Skeletal muscle tissue (tissue), 4 donors: ENCODE measurements around the gene CRHR1. TPM values are rescaled to one million over a fixed set of nuclear protein-coding genes. Genes with fewer than 3 reads are reported as not detected.

Experiments used
- H3K27ac ChIP-seq: one replicate; pipeline ENCODE4 v1.7.0; 2013; ENCODE audit warnings: mild to moderate bottlenecking, low read depth, low read length, inconsistent platforms
- H3K27me3 ChIP-seq, 3 donors: one replicate each; pipeline ENCODE4 v1.7.0; 2013; ENCODE audit warnings: low read length in 3 of 3; ENCODE audit not compliant: control insufficient read depth in 3 of 3, insufficient read depth in 3 of 3
- H3K36me3 ChIP-seq, 3 donors: one replicate each; pipeline ENCODE4 v1.7.0; 2013; ENCODE audit warnings: low read length in 3 of 3; ENCODE audit not compliant: control insufficient read depth in 3 of 3, insufficient read depth in 3 of 3
- H3K4me1 ChIP-seq, 3 donors: one replicate each; pipeline ENCODE4 v1.7.0; 2013; ENCODE audit warnings: low read length in 3 of 3, mild to moderate bottlenecking in 3 of 3; ENCODE audit not compliant: control insufficient read depth in 3 of 3, insufficient read depth in 3 of 3
- H3K4me3 ChIP-seq, 3 donors: one replicate each; pipeline ENCODE4 v1.7.0; 2013; ENCODE audit warnings: low read length in 3 of 3
- H3K9ac ChIP-seq, 3 donors: one replicate each; pipeline ENCODE4 v1.7.0; 2013; ENCODE audit warnings: low read length in 3 of 3, mild to moderate bottlenecking in 3 of 3, moderate library complexity in 2 of 3, low read depth in 1 of 3
- H3K9me3 ChIP-seq, 3 donors: one replicate each; pipeline ENCODE4 v1.7.0; 2013; ENCODE audit warnings: low read length in 3 of 3; ENCODE audit not compliant: control insufficient read depth in 3 of 3
- total RNA-seq: library from RNA; depleted of rRNA; stranded (reverse); fragments of >200 nt; gene quantifications from one replicate; pipeline ENCODE4 v1.2.3, GENCODE V29; 2014
- donor health status: Osteomylitis.

The CRHR1 gene
- total RNA-seq, 1 donor from 2014 or later: 0.52 TPM

GRCh38 chr17:45757431-45758218 is 26.5 kb upstream of the CRHR1 start:
- no peak overlapping the region for H3K9ac ChIP-seq
- H3K9me3 ChIP-seq: no peaks in the 10 kb centered on the region
- no peaks in the 10 kb centered on the region for H3K36me3 ChIP-seq
- no peaks in the 10 kb centered on the region for H3K4me1 ChIP-seq
- no peak overlapping the region for H3K4me3 ChIP-seq
- no peak overlapping the region for H3K27ac ChIP-seq
- H3K27me3 ChIP-seq: peaks cover 18 to 36% (median 36%) of the 10 kb centered on the region in 3 donors

GRCh38 chr17:45758544-45758943 is 25.6 kb upstream of the CRHR1 start:
- no peaks in the 10 kb centered on the region for H3K4me1 ChIP-seq
- H3K36me3 ChIP-seq: no peaks in the 10 kb centered on the region
- H3K9me3 ChIP-seq: no peaks in the 10 kb centered on the region
- no peak overlapping the region for H3K27ac ChIP-seq
- H3K4me3 ChIP-seq: no peak overlapping the region
- H3K27me3 ChIP-seq: peaks cover 18 to 40% (median 29%) of the 10 kb centered on the region in 3 donors
- no peak overlapping the region for H3K9ac ChIP-seq

GRCh38 chr17:45759761-45760160 is 24.4 kb upstream of the CRHR1 start:
- H3K4me1 ChIP-seq: no peaks in the 10 kb centered on the region
- no peak overlapping the region for H3K4me3 ChIP-seq
- H3K36me3 ChIP-seq: no peaks in the 10 kb centered on the region
- no peak overlapping the region for H3K27ac ChIP-seq
- no peak overlapping the region for H3K9ac ChIP-seq
- peaks cover 18 to 36% (median 28%) of the 10 kb centered on the region in 3 donors for H3K27me3 ChIP-seq
- no peaks in the 10 kb centered on the region for H3K9me3 ChIP-seq

GRCh38 chr17:45761957-45762565 is 22.1 kb upstream of the CRHR1 start:
- Histone ChIP-seq H3K27me3 (peaks cover 4 to 23% (median 15%) of the 10 kb centered on the region in 3 donors), H3K36me3 (no peaks in the 10 kb centered on the region), H3K9ac (no peak overlapping the region), H3K4me1 (no peaks in the 10 kb centered on the region), H3K9me3 (no peaks in the 10 kb centered on the region), H3K27ac (no peak overlapping the region), H3K4me3 (no peak overlapping the region)

GRCh38 chr17:45763182-45763581 is 20.9 kb upstream of the CRHR1 start:
- H3K4me3 ChIP-seq: no peak overlapping the region
- no peak overlapping the region for H3K27ac ChIP-seq
- H3K4me1 ChIP-seq: peaks cover 0 to 4% (median 0%) of the 10 kb centered on the region in 3 donors
- no peaks in the 10 kb centered on the region for H3K36me3 ChIP-seq
- no peak overlapping the region for H3K9ac ChIP-seq
- peaks cover under 1 to 26% (median 18%) of the 10 kb centered on the region in 3 donors for H3K27me3 ChIP-seq
- no peaks in the 10 kb centered on the region for H3K9me3 ChIP-seq

- H3K36me3 ChIP-seq: no peaks in the 10 kb centered on the region
- H3K9ac ChIP-seq: no peak overlapping the region
- H3K4me1 ChIP-seq: peaks cover 0 to 8% (median 0%) of the 10 kb centered on the region in 3 donors
- H3K27ac ChIP-seq: no peak overlapping the region
- peaks cover 0 to 24% (median 20%) of the 10 kb centered on the region in 3 donors for H3K27me3 ChIP-seq
- no peaks in the 10 kb centered on the region for H3K9me3 ChIP-seq
- no peak overlapping the region for H3K4me3 ChIP-seq
Measured at GRCh38 chr17:45764479-45764878, 19.6 kb upstream of the CRHR1 start.

GRCh38 chr17:45768000-45768399 is 16.1 kb upstream of the CRHR1 start:
- peaks cover 0 to 35% (median 29%) of the 10 kb centered on the region in 3 donors for H3K27me3 ChIP-seq
- H3K36me3 ChIP-seq: no peaks in the 10 kb centered on the region
- no peak overlapping the region for H3K27ac ChIP-seq
- no peak overlapping the region for H3K9ac ChIP-seq
- peaks cover 0 to 8% (median 2%) of the 10 kb centered on the region in 3 donors for H3K4me1 ChIP-seq
- no peaks in the 10 kb centered on the region for H3K9me3 ChIP-seq
- H3K4me3 ChIP-seq: no peak overlapping the region

GRCh38 chr17:45770632-45771270 is 13.4 kb upstream of the CRHR1 start:
- Histone ChIP-seq H3K27ac (no peak overlapping the region), H3K9ac (no peak overlapping the region), H3K4me3 (no peak overlapping the region), H3K9me3 (no peaks in the 10 kb centered on the region), H3K36me3 (no peaks in the 10 kb centered on the region), H3K4me1 (peaks cover 2 to 16% (median 2%) of the 10 kb centered on the region in 3 donors), H3K27me3 (peaks cover 11 to 43% (median 38%) of the 10 kb centered on the region in 3 donors)

- no peaks in the 10 kb centered on the region for H3K36me3 ChIP-seq
- H3K27ac ChIP-seq: no peak overlapping the region
- H3K4me3 ChIP-seq: no peak overlapping the region
- H3K9ac ChIP-seq: no peak overlapping the region
- peaks cover 11 to 44% (median 38%) of the 10 kb centered on the region in 3 donors for H3K27me3 ChIP-seq
- H3K4me1 ChIP-seq: peaks cover 2 to 16% (median 2%) of the 10 kb centered on the region in 3 donors
- H3K9me3 ChIP-seq: no peaks in the 10 kb centered on the region
Measured at GRCh38 chr17:45771271-45771959, 12.7 kb upstream of the CRHR1 start.
